HepG2 (cell line): Measurements from ENCODE around the gene TRAIP. TPM values are rescaled to one million over a fixed set of nuclear protein-coding genes. Genes with fewer than 3 reads are reported as not detected.

Source experiments
- ATAC-seq: fragments of 200-7000 bp; cut with Tn5 transposase; 3 replicates; pipeline ENCODE4 v1.9.1; 2020; ENCODE audit warnings: mild to moderate bottlenecking, moderate library complexity
- BruUV-seq: library from RNA; stranded (reverse); fragments of 400-500 nt; replicated peaks from 2 replicates; lab custom pipeline; 2021; lab: Mats Ljungman, UMichigan
- CTCF ChIA-PET: fragments of 300-600 bp; formaldehyde crosslinking; extraction: SDS; loops from one replicate; lab custom pipeline; 2021; ENCODE audit warnings: low total read pairs, inconsistent platforms, low intra/inter-chr PET ratio; lab: Yijun Ruan, JAX
- POLR2A ChIA-PET: fragments of 350-600 bp; sonication (Branson Sonifier 250); formaldehyde crosslinking; loops from one replicate; lab custom pipeline; 2020; ENCODE audit warnings: antibody characterized with exemption, inconsistent platforms; lab: Yijun Ruan, JAX
- DNase-seq: peaks from one replicate; pipeline ENCODE4 v3.0.0-alpha.2; 2015; ENCODE audit warnings: low spot score
- FAIRE-seq: peaks from 3 replicates; lab custom pipeline; 2011; peaks lifted over from hg19 to GRCh38; lab: Jason Lieb, UNC
- H2AFZ ChIP-seq: one replicate; pipeline ENCODE4 v1.6.1; 2011; ENCODE audit warnings: low read length, inconsistent platforms
- H3K27ac ChIP-seq: fragments of 300-600 bp; 3 replicates; pipeline ENCODE4 v1.8.0; 2011; ENCODE audit warnings: mixed run types, mild to moderate bottlenecking, mixed read lengths, low read length, inconsistent platforms; ENCODE audit not compliant: insufficient read depth; ENCODE audit errors: extremely low read length
- H3K27me3 ChIP-seq, 2 experiments: fragments of 200-600 bp in 1 of 2; 2 replicates in 1 of 2; 3 replicates in 1 of 2; pipeline versions ENCODE4 v1.6.0 to v1.8.0; 2011; ENCODE audit warnings: low read length in 2 of 2, mild to moderate bottlenecking in 2 of 2, moderate library complexity in 2 of 2, inconsistent platforms in 1 of 2; ENCODE audit not compliant: insufficient read depth in 2 of 2, control insufficient read depth in 1 of 2
- H3K36me3 ChIP-seq, 2 experiments: fragments of 200-600 bp in 1 of 2; replicated peaks in 1 of 2; 2 replicates in 1 of 2; 3 replicates in 1 of 2; pipeline versions ENCODE4 v1.5.1 to v1.8.0; 2011; ENCODE audit warnings: low read length in 2 of 2, inconsistent platforms in 1 of 2; ENCODE audit not compliant: insufficient read depth in 2 of 2, control insufficient read depth in 1 of 2
- H3K4me1 ChIP-seq: 2 replicates; pipeline ENCODE4 v1.5.1; 2012; ENCODE audit warnings: low read length, inconsistent platforms; ENCODE audit not compliant: insufficient read depth
- H3K4me2 ChIP-seq: 2 replicates; pipeline ENCODE4 v1.6.0; 2011; ENCODE audit warnings: low read depth, low read length, inconsistent platforms
- H3K4me3 ChIP-seq, 3 experiments: fragments of 200-600 bp in 1 of 3; sonication (generic), shearing (Covaris generic) in 1 of 3; replicated peaks in 1 of 3; 2 replicates each; pipeline ENCODE4 v1.5.1; 2011 to 2016; ENCODE audit warnings: low read length in 3 of 3, inconsistent platforms in 2 of 3, low read depth in 2 of 3, mild to moderate bottlenecking in 2 of 3, control low read depth in 1 of 3, mixed read lengths in 1 of 3; ENCODE audit not compliant: insufficient read depth in 1 of 3
- H3K79me2 ChIP-seq: one replicate; pipeline ENCODE4 v1.6.1; 2011; ENCODE audit warnings: low read length, inconsistent platforms; ENCODE audit not compliant: insufficient read depth
- H3K9ac ChIP-seq: 2 replicates; pipeline ENCODE4 v1.6.0; 2011; ENCODE audit warnings: mild to moderate bottlenecking, low read depth, low read length, inconsistent platforms; ENCODE audit not compliant: insufficient read depth
- H3K9me3 ChIP-seq: 2 replicates; pipeline ENCODE4 v1.5.1; 2012; ENCODE audit warnings: mild to moderate bottlenecking, low read length
- H4K20me1 ChIP-seq: 2 replicates; pipeline ENCODE4 v1.6.0; 2011; ENCODE audit warnings: inconsistent platforms, mild to moderate bottlenecking, low read length, moderate library complexity; ENCODE audit not compliant: insufficient read depth
- CHD2 ChIP-seq: IDR thresholded peaks from 2 replicates; pipeline ENCODE4 v1.6.1; 2011; ENCODE audit warnings: low read depth, low read length, improper control_type of control experiment
- DMTF1 ChIP-seq: sonication (generic); formaldehyde crosslinking; IDR thresholded peaks from 2 replicates; pipeline ENCODE4 v1.4.0; 2020; ENCODE audit warnings: mild to moderate bottlenecking, missing genetic modification reagents
- HIVEP1 ChIP-seq: sonication (generic); formaldehyde crosslinking; IDR thresholded peaks from 2 replicates; pipeline ENCODE4 v1.4.0; 2020; ENCODE audit warnings: mild to moderate bottlenecking, missing genetic modification reagents
- PAF1 ChIP-seq: IDR thresholded peaks from 2 replicates; pipeline ENCODE4 v1.6.1; 2016; ENCODE audit warnings: missing genetic modification reagents, missing compliant biosample characterization
- RERE ChIP-seq: IDR thresholded peaks from 2 replicates; pipeline ENCODE4 v1.6.1; 2016; ENCODE audit warnings: low read depth, missing genetic modification reagents, missing compliant biosample characterization
- TBX2 ChIP-seq: sonication (generic); formaldehyde crosslinking; IDR thresholded peaks from 2 replicates; pipeline ENCODE4 v1.5.0; 2020; ENCODE audit warnings: missing genetic modification reagents, mild to moderate bottlenecking, borderline replicate concordance
- ZMYM3 ChIP-seq: sonication (generic); formaldehyde crosslinking; IDR thresholded peaks from 2 replicates; pipeline ENCODE4 v1.5.1; 2020; ENCODE audit warnings: mild to moderate bottlenecking, missing genetic modification reagents
- ZNF3 ChIP-seq: IDR thresholded peaks from 2 replicates; pipeline ENCODE4 v1.7.0; 2017; ENCODE audit warnings: inconsistent platforms
- ZNF615 ChIP-seq: sonication (generic); formaldehyde crosslinking; IDR thresholded peaks from 2 replicates; pipeline ENCODE4 v1.5.0; 2020; ENCODE audit warnings: mild to moderate bottlenecking, missing genetic modification reagents, borderline replicate concordance
- WGBS: methylation state at CpG from one replicate; pipeline ENCODE4 v1.1.6; 2017; ENCODE audit warnings: low lambda C conversion rate; 5-methylcytosine and 5-hydroxymethylcytosine counted together
- in situ Hi-C: cut with HindIII; loops from 2 replicates; pipeline ENCODE4 v1.10.0; 2017; ENCODE audit warnings: low pct_unique_long_range_greater_than_20kb; ENCODE audit not compliant: extremely low pct_ligation_motif_present
- intact Hi-C: fragments of 100-400 bp; cut with micrococcal nuclease; formaldehyde crosslinking; loops from one replicate; pipeline ENCODE4 v1.10.0; 2022; ENCODE audit not compliant: unreplicated experiment
- polyA plus RNA-seq, 8 experiments: library from polyadenylated mRNA; depleted of rRNA in 3 of 8; stranded (reverse) in 7 of 8; unstranded in 1 of 8; fragments of >200 nt; fragmentation: Illumina TruSeq in 4 of 8; extraction: Trizol in 4 of 8; gene quantifications; 2 replicates each; pipeline versions ENCODE4 v1.2.1 to v1.2.3, GENCODE V29; 2011 to 2016; ENCODE audit warnings: low read depth in 4 of 8, missing spikeins in 1 of 8, mixed read lengths in 1 of 8; ENCODE audit not compliant: insufficient read depth in 1 of 8
- total RNA-seq, 5 experiments: library from RNA; depleted of rRNA; stranded (reverse); fragments of >200 nt; fragmentation: Illumina TruSeq; extraction: Trizol; gene quantifications; 2 replicates each; pipeline ENCODE4 v1.2.3, GENCODE V29; 2016; ENCODE audit warnings: low read depth in 1 of 5

Gene TRAIP
- total and polyA plus RNA-seq, 2 of the 13 experiments (the other 11 are each of a cell fraction or from before 2014, with no cell fraction given): 13.9 to 23.9 TPM

- H2AFZ ChIP-seq: no peak overlapping the region
- H3K27me3 ChIP-seq: no peaks in the 10 kb centered on the region; a peak in 1 of 5 replicates
- 0 out of 2 replicates have a peak, but pooled peaks have one; percentile 14 for TF ChIP-seq ZNF615
- no peak for TF ChIP-seq TBX2 (CRISPR knock-in tag)
- TF ChIP-seq CHD2: no peak
- TF ChIP-seq DMTF1: 0 out of 2 replicates have a peak, but pooled peaks have one; percentile 46
- 0 out of 2 replicates have a peak, but pooled peaks have one; percentile 7 for TF ChIP-seq ZMYM3 (CRISPR knock-in tag)
- TF ChIP-seq ZNF3 (CRISPR knock-in tag): no peak
- TF ChIP-seq HIVEP1 (CRISPR knock-in tag): no peak
- no peak for TF ChIP-seq PAF1 (CRISPR knock-in tag)
- TF ChIP-seq RERE (CRISPR knock-in tag): no peak
- ChIA-PET CTCF (no interaction called here), POLR2A (interaction anchor here (1.1 to 1.7 kb wide), 3 partner anchors 16 to 301 kb away, joined by 3 to 7 read pairs (median 4); partner anchors contain the start of gene INKA1)
- DNase-seq (no peak), FAIRE-seq (peak; percentile 32), ATAC-seq (no peak)
- BruUV-seq: TSS peak; percentile 98
- peaks cover 45% of the 10 kb centered on the region for H3K4me1 ChIP-seq
- peak overlapping the region in 1 of 3 experiments; percentile 93; a peak in 2 of 6 replicates for H3K4me3 ChIP-seq
- peaks cover 0 to 3% of the 10 kb centered on the region in 2 experiments; a peak in 2 of 5 replicates for H3K36me3 ChIP-seq
- intact Hi-C loops: loop anchor here (5.0 kb wide), 1 partner anchor 55 kb away; no protein-coding TSS in a partner anchor
- H3K79me2 ChIP-seq: peaks cover 33% of the 10 kb centered on the region
- H4K20me1 ChIP-seq: no peaks in the 10 kb centered on the region
- WGBS: 78% methylated on average over 3 of the region's 3 CpGs
- peak overlapping the region; percentile 87 for H3K4me2 ChIP-seq
- H3K9ac ChIP-seq: peak overlapping the region; percentile 81
- peak overlapping the region; percentile 65 for H3K27ac ChIP-seq
- H3K9me3 ChIP-seq: no peaks in the 10 kb centered on the region
- in situ Hi-C loops: no loop called here
Observed at GRCh38 chr3:49787182-49787464, 69.2 kb downstream of the TRAIP start.
